NCI-H446 treated with DMSO at 0.1 percent for 48 hours (cell line): ENCODE results near the gene ADPGK.

Experiments used
- DNase-seq: peaks from one replicate; lab custom pipeline; 2025; lab: John Stamatoyannopoulos, UW

ADPGK gene

DNA sequence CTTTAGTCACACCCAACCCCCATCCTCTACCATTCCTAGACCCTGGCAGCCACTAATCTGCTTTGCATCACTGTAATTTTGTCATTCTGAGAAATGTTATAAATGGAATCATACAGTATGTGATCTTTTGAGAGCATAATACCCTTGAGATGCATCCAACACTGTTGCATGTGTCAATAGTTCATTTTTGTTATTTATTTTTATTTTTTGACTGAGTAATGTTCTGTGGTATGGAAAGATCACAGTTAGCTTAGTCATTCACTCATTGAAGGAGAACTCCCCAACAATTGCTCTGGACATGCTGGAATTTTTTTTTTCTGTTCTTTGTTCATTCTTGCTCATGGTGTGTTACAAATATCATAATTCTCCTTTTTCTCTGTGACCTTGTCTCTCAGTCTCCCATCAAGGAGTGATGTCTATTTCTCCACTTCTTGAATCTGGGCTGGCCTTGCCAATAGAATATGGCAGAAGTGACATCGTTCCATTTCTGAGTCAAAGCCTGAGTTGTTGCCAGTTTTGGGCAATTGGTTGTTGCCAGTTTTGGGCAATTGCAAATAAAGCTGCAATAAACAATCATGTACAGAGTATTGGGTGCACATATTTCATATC lies 6.8 kb upstream of the ADPGK start:
- no peak for DNase-seq

DNA sequence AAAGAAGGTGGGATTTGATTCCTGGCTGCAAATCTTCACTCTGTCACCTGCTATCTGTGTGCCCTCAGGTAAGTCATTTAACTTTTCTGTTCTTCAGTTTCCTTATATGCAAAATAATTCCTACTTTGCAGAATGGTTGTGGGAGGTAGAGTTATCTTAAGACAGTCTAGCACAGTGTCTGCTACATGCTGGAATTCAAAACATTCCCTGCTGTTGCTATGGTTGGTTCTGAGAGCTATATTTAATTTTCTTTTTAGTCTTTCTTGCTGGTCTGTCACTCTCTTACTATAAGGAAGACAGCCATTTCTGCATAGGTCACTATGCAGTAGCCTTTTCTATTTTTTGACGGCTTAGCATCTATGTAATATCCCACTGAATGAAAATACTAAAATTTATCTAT lies 4.0 kb upstream of the ADPGK start:
- DNase-seq: no peak

DNA sequence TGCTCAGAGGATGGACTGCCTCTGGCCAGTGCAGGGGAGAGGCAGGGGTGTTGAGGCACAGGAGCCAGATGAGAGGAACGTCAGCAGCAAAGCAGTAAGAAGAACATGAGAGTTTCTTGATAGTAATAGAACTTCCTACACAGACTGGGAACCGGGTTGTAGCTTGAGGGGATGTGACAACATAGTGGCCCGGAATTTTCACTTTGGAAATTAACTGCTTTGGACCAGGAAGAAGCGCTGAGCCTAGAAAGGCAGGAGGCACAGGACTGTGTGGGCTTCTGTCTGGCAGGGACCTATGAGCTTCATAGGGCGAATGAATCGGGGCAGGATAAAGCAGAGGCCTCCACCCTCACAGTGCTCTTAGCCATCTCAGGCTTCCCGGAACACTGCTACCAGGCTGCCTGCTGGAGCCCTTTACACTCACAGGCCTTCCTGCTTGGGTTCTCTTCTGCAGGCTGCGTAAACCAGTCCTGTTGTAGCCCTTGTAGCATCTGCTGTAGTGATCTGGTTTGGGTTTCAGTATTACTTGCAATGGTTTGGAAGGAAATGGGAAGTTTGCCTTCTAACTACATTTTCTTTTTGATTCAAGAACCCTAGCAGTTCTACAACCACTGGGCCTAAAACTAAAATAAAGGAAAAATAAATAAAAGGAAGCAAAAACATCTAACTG lies 3.3 kb upstream of the ADPGK start:
- DNase-seq: no peak

DNA sequence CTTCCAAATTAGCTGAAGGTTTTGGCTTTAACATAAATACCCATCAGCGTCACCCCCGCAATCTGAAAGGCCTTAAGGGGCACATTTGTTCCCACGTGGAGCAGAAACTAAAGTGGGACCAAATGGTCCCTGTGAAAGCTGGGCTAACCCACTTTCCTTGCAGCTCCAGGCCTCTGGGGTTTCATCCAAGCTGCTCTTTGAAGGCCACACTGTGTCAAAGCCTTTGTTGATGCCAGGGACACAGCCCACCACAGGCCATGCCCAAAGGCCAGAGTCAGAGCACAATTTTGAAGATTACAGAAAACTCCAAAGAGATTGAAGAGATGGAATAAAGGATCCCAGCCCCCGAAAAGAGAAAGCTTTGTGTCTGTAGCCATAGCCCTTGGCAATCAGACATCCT lies 2.7 kb upstream of the ADPGK start:
- DNase-seq: no peak

DNA sequence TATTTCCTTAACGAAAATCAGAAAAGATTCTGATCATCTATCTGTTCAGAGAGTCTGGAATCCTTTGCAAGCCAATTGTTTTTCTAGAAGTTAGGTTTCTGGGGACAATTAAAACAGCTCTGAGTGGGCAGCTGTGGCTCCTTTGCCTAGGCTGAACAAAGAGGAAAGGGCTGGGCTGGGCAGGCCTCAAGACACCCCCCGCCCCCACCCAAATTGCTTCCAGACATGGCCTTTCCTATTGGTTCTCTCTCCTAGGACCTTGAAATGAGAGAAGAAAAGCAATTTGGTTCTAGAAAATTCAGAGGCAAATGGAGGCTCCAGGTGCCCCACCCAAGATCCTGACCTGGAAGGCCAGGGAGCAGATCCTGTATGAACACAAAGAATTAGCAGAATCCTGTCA lies 2.3 kb upstream of the ADPGK start:
- DNase-seq: no peak

DNA sequence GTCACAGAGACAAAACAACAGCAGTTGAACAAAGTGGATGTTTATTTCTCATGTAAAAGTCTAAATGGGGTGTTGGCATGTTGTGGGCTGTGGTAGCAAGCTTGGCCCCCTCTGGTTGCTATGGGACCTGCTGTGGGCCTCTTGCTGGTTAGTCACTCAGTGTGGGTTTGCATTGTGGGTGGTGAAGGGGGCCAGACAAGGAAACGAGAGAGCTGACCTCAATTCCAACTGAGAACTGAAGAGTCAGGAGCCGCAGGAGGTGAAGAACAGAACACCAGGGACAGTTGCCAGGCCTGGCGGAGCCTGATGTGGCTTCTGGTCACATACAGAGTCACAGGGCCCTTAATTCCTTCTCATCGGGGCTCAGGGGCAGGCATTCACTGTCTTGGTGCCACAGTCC lies 1.9 kb upstream of the ADPGK start:
- no peak for DNase-seq

DNA sequence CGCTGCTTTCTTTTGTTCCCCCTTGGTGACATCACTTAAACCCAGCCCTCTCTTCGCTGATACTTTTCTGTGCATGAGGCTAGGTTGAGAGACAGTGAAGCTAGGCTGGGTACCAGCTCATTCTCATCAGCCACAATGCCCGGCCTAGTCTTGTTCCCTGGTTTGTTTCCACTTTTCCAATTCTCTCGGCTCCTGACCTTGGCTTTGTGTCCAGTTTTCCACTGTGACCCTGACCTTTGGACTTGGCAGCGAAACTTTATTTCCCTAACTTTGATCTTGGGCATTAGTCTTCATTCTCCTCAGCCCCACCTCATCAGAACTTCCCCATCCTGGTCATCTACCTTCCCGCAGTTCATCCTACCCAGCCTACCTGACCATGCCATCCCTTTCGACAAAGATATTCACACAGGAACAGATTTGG lies 908 bp upstream of the ADPGK start:
- DNase-seq: no peak

DNA sequence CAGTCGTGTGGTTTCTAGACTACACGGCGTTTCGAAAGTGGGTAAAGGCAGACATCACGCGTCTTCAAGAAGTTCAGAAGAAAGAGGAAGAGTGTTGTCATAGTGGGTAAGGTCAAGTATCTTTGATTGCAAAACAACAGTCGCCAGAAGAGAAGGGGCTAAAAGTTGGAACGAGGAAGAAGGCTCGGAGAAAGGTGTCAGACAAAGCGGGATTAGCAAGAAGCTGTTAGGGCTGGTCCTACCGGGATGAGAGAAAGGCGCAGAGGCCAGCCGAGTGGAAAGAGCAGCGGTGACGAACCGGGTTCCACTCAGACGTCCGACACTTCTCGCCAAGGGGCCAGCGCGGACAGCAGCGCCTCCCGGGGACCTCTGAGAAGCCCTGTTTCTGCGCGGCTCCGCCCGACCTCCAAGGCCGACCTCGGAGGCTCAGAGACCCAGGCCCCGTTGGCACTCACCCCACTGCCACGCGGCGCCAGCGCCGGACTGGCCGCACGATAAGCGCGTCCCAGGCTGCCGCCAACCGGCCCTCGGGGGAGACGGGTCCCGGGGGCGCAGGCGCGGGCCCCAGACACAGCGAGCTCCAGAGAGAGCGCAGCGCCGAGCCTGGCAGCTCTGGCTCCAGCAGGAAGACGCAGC lies 436 bp downstream of the ADPGK start:
- no peak for DNase-seq

DNA sequence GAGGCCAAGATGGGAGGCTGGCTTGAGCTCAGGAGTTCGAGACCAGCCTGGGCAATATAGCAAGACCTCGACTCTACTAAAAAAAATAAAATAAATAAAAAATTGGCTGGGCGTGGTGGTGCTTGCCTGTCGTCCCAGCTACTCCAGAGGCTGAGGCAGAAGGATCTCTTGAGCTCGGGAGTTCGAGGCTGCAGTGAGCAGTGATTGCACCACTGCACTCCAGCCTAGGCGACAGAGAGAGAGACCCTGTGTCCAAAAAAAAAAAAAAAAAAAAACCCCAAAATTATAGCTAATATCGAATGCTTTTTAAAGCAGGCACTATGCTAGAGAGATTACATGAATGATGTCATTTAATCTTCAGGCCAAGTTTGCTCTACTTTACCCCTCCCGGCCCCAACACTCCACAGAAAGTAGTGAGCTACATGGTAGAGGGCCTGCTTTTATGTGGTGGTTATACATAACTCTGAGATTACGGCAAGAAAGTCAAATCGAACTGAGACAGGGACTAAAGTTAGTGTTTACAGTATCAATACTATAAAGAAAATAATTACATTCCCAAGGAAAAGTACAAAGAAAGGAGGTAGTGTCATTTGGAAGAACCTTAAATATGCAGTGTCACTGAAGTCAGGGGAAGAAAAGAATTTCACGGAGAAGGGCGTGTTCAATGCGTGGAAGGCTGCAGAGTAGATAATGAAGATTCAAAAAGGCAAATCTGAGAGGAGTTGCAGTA lies 1.1 kb downstream of the ADPGK start:
- DNase-seq: no peak

DNA sequence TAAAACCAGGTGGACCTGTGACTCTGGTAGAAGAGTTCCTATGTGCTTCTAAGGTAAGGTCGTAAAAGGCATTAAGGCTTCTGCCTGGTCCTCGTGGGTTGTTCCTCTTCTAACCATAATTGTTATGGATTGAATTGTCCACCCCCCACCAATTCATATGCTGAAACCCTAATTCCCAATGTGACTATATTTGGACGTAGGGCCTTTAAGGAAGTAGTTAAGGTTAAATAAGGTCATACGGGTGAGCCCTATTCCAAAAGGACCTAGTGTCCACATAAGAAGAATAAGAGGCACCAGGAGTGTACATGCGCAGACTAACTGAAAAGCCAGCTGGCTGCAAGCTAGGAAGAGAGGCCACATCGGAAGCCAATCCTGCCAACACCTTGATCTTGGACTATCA lies 1.9 kb downstream of the ADPGK start:
- DNase-seq: no peak

DNA sequence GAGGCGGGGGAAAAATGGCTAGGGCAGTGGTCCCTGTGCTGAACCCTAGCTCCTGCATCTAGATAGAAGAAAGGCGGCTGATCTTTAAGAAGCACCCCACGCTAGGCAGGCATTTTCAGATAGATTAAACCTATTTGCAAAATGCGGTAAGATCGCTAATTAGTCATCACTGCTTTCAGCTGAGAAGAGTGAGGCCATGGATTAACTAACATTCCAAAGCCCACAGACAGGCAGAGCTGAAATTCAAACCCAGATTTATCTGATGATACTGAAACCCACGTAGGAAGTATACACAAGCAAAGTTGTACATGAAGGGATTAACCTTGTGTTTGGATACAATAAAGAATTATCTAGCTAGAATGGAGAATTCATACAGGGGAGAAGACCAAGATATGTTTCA lies 4.8 kb downstream of the ADPGK start:
- no peak for DNase-seq

DNA sequence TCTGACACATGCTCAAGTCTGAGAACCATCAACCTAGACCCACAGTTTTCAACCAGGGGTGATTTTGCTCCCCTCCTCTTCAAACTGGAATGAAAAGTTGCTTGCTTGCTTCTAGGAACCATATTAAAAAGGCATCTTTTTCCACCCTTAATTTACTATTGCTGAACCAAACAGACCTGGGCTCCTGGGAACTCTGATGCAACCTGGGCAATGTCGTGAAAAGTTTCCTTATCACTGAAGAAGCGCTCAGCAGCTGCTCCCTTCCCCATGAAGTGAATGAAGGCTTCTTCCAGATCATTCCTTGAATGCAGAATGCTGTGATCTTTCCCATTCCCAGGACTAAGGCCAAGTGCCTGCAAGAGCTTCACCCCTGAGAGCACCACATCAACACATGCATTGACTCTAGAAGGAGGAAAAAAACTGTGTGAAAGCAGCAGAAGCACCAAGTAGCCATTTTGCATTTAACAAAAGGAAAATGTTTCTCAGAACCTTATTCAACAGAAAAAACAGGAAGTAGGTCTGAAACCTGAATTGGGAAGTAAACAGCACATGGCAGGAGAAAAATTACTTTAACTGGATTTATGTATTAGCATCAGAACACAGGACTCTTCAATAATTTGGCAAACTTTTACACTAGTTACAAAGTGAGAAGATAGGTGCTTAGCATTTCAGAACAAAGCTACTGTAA lies 8.7 kb downstream of the ADPGK start:
- no peak for DNase-seq

DNA sequence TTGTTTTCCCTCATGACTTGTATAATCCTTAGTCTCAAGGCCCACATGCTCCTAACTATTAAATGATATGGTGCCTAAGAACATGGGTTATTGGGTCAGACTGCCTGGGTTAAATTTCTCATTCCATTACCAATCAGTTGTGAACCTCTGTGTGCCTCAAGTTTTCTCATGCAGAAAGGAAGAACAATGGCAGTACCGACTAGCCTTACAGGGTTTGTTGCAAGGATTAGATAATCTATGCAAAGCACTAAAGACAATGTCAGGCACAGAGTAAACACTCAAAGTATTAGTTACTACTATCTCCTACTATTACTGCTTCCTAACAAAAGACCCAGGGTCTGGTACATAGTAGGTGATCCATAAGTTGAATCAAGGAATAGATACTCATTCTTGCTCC lies 12.2 kb downstream of the ADPGK start:
- DNase-seq: no peak

DNA sequence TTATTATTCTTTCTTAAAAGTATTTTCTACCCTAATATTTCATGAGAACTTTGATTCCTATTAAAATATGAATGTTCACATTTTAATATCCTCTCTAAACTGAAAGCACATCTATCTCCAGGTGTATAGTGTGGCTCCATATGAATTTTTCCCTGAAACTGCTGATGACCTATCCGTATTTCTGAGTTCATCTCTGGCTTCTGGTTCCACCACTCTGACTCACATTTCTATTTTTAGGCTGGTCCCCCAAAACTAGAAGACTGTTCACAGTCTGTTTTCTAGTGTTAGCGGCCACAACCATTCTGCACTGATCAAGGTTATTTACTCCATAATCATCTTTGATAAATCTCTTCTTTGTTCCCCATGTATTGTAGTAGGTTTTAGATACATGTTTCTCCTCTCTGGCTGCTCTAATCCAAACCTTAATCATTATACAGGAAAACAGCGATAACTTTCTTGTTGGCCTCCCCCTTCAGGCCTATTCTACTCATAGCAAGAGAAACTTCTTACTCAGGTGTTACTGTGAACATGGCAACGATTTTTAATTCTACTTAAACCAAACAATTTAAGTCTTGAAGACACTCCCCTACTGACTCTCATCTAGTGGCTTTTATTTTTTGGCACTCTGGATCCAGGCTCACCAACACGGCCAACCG lies 12.8 kb downstream of the ADPGK start:
- no peak for DNase-seq

DNA sequence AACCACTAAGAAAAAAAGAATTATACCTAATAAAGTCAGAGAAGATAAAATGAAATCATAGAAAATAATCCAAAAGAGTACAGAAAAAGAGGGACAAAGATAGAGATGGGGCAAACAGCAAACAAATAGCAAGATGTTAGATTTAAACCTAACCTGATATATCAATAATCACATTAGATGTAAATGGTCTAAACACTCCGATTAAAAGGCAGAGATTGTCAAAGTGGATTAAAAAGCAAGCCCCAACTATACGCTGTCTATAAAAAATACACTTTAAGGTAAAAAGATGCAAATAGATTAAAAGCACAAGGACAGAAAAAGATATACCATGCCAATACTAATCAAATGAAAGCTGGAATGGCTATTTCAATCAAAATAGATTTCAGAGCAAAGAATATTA lies 16.8 kb downstream of the ADPGK start:
- no peak for DNase-seq

DNA sequence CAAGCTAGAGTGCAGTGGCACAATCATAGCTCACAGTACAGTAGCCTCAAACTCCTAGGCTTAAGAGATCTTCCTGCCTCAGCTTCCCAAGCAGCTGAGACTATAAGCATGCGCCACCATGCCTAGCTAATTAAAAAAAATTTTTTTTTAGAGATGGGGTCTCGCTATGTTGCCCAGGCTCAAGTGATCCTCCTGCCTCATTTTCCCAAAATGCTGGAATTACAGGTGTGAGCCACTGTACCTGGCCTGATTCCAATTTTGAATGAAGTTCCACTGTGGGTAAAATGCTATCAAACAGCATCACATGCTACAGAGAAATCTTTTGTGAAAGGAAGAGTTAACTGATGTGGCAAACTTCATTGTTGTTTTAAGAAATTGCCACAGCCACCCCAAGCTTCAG lies 17.5 kb downstream of the ADPGK start:
- no peak for DNase-seq

DNA sequence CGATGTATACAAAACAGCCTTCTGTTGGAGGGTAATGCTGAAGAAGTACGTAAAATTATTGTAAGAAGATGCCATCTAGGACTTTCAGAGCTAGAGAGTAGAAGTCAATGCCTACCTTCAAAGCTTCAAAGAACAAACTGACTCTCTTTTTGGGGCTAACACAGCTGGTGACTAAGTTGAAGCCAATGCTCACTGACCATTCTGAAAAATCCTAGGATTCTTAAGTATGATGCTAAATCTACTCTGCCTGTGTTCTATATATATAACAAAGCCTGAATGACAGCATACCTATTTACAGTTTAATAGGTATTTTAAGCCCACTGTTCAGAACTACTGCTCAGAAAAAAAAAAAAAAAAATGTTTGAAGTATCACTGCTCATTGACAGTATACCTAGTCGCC lies 18.9 kb downstream of the ADPGK start:
- DNase-seq: no peak

DNA sequence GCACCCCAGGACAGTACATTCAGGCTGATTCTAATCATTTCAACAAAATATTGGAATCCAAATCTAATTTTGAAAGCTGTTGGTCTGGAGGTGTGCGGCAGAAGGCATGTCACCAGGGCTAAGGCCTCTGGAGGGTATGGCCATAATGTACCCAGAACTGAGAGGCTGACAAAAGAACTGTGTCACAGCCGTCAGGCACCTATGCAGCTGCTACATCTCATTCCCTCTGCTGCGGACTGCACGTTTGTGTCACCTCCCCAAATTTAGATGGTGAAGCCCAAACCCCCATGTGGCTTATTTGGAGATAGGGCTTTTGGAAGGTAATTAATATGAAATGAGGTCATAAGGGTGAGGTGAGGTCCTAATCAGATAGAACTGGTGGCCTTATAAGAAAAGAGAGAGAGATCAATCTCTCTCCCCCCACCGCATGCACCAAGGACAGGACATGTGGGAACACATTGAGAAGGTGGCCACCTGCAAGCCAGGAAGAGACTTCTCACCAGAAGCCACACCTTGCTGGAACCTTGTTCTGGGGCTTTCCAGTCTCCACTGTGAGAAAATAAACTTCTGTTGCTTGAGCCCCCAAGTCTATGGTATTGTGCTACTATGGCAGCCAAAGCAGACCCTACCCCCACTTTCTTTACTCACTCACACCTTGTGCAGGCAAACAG lies 22.8 kb downstream of the ADPGK start:
- no peak for DNase-seq

DNA sequence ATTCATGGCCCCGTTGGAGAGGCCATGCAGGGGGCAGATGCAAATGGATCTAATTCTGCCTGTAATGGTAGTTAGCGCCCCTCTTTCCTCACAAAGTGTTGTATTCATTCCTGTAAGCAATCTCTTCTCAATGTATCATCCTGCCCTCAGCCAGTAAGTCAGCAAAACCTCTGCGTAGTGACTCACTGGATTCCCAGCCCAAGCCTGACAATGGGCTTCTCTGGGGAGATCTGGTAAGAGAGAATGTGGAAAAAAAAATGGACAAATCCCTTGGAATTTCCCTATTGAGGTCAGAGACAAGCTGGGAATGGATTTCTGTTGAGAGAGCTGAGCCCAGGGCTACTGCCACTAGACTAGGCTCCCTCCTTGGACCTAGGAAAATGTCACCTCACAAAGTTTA lies 25.4 kb downstream of the ADPGK start:
- DNase-seq: no peak

DNA sequence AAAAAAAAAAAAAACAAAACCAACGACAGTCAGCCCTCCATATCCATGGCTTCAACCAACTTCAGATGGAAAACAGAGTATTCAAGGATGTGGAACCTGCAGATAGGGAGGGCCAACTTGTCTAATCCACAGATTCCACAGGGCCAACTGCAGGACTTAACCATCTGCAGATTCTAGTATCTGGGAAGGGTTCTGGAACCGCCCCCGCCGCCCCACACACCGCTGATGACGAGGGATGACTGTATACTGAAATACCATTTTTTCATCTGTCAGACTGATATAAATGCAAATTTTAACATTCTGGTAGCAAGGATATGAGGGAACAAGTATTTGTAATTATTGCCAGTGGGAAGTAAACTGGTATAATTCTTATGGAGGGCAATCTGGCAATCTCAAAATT lies 29.5 kb downstream of the ADPGK start:
- DNase-seq: no peak

DNA sequence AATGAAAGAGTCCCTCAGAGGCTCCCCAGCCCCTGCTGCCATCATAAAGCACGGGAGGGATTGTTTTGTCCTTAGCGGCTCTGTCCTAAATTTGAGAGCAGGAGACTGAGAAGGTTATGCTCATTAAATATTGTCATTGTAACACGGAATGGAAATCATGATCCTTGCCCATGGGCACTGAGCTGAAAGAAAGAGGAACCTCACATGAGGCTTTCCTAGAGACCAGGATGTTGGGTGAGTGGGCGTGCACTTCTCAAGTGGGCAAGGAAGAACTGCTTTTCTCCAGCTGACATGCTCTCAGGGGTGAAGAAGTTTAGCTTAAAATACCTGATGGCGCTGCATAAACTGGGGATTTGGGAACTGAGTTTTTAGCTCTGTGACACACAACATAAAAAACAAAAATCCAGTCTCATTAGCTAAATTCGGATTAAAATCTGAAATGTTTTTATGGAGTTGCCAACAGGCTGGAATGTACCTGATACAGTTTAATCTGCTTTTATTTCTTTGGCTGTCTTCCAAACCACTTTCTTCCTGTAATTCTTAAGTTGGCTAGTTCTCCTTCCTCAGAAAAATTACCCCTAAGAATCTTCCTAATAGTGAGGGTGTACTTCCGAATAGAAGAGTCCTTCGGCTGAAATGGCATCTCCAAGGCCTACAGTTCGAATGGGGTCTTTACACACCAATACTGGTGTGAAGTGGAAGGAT lies 31.7 kb downstream of the ADPGK start:
- no peak for DNase-seq
